DOHH2 (cell line): ENCODE measurements around the gene CSNK2A1.
"Not testable (repeated sequence)": the region's sequence is repeated elsewhere in the genome, so short reads cannot be mapped to it uniquely, and the experiment has no call there.

Experiments
- EZH2phosphoT487 ChIP-seq: fragments of 200-600 bp; sonication (generic); IDR thresholded peaks from 2 replicates; pipeline ENCODE4 v1.6.1; 2017; ENCODE audit warnings: borderline replicate concordance, mild to moderate bottlenecking, antibody characterized with exemption, low read length, moderate library complexity, mixed read lengths
- TF ChIP-seq, protein P1 (sequence below): fragments of 200-600 bp; sonication (generic); IDR thresholded peaks from one replicate; pipeline ENCODE4 v1.5.1; 2014; ENCODE audit warnings: antibody characterized with exemption, mild to moderate bottlenecking, low read depth, low read length; ENCODE audit not compliant: poor library complexity, severe bottlenecking

DNA sequence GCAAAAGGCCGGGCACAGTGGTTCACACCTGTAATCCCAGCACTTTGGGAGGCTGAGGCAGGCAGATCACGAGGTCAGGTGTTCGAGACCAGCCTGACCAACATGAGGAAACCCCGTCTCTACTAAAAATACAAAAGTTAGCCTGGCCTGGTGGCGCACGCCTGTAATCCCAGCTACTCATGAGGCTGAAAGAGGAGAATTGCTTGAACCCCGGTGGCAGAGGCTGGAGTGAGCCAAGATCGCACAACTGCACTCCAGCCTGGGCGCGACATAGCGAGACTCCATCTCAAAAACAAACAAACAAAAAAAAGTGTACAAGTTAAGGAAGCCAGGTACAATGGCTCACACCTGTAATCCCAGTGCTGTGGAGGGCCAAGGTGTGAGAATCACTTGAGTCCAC, 91.6 kb downstream of the CSNK2A1 start:
- TF ChIP-seq, protein P1, sequence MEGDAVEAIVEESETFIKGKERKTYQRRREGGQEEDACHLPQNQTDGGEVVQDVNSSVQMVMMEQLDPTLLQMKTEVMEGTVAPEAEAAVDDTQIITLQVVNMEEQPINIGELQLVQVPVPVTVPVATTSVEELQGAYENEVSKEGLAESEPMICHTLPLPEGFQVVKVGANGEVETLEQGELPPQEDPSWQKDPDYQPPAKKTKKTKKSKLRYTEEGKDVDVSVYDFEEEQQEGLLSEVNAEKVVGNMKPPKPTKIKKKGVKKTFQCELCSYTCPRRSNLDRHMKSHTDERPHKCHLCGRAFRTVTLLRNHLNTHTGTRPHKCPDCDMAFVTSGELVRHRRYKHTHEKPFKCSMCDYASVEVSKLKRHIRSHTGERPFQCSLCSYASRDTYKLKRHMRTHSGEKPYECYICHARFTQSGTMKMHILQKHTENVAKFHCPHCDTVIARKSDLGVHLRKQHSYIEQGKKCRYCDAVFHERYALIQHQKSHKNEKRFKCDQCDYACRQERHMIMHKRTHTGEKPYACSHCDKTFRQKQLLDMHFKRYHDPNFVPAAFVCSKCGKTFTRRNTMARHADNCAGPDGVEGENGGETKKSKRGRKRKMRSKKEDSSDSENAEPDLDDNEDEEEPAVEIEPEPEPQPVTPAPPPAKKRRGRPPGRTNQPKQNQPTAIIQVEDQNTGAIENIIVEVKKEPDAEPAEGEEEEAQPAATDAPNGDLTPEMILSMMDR: not testable (repeated sequence)
- not testable (repeated sequence) for TF ChIP-seq EZH2phosphoT487
